HPDE6-E6E7 (cell line): ENCODE measurements around the gene THAP10.
"Not testable (repeated sequence)": the region's sequence is repeated elsewhere in the genome, so short reads cannot be mapped to it uniquely, and the experiment has no call there.

Experiments used
- DNase-seq: peaks from one replicate; pipeline ENCODE4 v3.0.0; 2011; ENCODE audit warnings: missing footprints; ENCODE audit errors: extremely low spot score

THAP10 gene

DNA sequence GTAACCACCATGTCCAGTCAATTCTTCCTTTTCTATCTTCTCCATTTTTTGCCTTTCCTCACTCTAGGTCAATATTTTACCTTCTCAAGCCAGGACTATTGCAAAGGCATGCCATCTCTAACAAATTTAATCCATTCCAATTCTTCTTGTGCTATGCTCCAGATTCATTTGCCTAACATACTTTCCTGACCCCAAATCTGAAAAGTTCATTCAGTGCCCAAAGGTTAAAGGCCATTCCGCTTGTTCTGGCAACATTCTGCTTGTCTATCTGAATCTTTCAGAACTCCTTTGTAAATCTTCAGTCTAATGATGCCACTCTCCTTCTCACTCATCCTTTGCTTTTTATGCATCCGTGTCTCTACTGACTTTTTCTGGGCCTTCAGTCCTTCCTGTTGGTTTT is 15.6 kb downstream of the THAP10 start:
- no peak for DNase-seq

DNA sequence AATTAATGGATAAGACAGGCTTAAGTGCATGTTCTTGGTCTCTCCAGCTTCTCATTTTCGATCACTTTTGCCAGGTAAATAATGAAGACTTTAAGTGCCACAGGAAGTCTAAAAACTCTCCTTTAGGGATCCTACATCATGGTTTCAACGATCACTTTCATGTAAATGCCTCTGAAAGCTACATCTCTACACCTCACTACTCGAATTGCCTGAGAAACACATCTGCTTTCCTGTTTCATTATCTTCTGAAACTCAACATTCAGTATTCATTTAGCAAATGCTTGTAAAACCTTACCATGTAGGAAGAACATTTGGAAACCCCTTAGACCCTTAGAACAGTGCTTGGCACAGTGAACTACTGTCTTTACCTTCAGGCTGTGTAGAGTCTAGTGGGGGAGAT is 16.2 kb downstream of the THAP10 start:
- no peak for DNase-seq

DNA sequence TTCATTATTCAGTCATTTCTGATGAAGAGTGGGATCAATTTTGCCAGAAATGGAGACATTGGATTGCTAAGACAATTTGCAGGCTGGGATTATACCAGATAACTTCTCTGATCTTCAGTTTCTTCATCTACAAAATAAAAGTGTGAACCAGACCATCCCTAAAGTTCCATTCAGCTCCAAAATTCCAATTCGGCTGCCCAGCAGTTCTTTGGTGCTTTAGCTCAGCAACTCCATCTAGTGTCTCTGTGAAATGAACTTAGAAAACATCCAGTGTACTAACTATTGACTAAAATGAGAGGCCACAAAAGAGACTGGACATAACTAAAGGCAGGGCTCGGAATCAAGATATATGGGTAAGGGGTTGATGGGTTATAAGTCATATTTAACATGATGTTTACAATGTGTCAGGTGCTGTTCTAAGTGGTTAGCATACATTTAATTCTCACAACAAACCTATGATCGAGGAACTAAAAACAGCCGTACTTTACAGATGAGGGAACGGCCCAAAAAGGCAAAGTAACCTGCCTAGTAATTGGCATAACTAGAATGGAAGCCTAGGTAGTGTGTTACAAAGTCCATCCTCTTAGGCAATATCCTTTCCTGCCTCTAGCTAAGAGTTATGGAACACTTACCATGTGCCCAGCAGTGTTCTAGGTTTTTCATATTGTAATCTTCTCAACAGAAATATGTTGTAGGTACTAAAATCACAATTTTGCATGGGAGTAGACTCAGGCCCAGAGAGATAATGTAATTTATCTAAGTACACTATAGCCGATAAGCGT is 17.0 kb downstream of the THAP10 start:
- no peak for DNase-seq

DNA sequence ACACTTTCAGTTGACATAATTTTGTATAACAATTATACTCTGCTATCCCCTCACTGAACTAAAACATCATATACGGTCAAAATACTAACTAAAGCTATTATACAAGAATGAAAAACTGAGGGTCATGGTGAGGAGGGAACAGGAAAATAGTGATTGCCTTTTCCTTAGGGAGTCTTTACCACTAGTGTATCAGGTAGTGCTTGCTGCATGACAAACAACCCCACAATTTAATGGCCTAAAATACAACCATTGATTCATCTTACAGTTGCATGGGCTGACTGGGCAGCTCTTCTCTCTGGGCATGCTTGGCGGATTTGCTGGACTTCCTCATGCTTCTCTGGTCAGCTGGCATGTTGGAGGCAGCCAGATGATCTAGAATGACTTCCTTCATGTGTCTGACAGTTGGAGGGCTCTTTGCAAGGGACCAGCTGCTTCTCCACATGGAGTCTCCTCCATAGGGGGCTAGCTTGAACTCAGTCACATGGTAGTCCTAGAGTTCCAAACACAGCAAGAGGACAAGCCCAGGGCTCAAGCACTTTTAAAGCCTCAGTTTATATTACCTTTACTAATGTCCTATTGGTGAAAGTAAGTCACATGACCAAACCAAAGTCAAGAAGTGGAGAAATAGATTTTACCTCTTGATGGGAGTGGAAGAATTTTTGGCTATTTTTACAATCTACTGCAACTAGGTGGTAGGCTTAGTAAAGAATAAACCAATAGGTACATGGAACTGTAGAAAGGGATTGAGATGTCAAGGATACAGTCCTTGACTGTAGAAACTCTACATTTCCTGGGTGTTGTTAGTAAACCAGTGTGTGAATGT is 18.8 kb downstream of the THAP10 start:
- no peak for DNase-seq

DNA sequence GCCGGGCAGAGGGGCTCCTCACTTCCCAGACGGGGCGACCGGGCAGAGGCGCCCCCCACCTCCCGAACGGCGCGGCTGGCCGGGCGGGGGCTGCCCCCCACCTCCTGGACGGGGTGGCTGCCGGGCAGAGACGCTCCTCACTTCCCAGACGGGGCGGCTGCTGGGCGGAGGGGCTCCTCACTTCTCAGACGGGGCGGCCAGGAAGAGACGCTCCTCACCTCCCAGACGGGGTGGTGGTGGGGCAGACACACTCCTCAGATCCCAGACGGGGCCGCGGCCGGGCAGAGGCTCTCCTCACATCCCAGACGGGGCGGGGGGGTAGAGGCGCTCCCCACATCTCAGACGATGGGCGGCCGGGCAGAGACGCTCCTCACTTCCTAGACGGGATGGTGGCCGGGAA is 20.7 kb downstream of the THAP10 start:
- DNase-seq, result not testable (repeated sequence)

DNA sequence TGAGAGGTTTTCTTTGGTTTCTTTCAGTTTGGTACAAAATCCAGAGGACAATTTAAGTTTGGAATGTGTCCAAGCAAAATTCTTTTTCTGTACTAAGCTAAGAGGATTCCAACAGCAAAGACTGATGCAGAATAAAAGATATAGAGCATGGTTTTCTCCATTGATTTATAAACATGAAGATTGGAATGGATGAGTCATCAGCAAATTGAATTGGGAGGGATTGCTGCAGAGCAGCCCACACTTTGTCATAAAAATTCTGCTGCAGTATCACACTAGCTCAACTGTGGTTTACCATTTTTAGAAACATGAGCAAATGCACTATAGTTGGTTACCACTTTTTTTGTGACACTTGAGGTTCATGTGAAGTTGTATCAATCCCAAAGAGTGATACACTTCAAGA is 22.2 kb downstream of the THAP10 start:
- no peak for DNase-seq

DNA sequence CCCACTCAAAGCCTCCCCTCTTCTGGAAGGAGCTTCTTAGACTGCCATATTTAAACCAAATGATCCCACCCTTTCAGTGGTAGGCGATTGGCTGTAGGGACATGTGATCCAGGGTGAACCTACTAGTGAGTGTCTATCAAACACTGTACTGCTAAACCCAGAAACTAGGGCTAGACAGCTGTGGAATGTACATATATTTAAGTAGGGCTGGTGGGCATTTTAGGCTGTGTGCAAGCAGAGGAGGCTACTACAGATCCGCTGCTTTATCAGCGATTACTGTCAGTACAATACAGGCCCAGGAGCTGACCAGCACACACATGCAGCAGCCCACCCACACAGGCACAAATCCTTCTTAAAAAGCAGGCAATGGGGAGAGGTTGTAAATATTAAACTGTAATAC is 22.9 kb downstream of the THAP10 start:
- DNase-seq, result no peak

DNA sequence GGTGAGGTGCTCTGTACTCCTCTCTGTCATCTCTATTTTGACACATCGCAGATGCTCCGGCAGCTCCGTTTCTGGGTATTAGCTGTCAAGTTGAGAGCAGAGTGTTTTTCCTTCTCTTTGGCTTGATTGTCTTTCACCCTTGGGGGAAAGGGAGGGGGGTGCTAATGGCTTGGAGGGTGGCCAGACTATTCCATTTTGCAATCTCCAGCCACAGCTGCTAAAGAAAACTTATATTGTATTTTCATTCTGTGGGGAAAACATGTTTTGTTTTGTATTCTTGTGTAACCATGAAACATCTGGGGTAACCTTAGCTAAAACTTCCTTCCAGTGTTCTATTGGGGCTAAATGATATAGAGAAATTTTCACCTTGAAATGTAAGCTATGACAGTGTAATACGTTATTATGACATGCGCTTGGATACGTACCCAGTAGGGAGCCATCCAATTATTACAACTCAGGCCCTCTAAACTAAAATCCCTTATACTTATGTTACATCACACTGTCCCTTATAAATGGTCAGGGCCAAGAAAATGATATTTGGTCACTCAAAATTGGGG is 24.2 kb downstream of the THAP10 start:
- no peak for DNase-seq

DNA sequence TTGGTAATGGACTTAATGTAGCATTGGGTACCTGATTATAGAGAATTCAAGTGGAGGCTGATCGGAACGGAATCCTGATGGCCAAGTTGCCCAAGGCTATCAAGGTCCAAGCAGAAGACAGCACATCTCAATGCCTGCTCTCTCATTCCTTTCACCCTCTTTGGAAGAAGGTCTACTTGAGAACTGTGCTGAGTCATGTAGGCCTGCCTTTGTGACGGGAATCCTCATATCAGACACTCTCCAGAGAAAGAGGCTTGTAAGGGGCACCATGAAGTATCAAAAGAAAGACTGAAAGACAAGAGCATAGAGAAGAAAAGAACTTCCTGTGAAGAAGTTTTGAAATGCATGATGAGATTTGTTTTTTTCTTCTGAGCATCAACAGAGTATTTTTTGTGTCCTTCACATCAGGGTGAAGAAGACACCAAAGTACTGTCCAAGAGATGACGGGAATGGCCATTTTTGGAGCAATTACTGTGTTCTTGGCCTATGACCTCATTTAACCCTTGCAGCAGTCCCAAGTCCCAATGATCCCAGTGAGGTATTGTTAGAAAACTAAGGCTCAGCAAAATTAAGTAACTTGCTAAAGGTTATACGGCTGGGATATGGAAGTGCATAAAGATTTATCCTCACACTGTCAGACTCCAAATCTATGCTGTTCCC is 25.1 kb downstream of the THAP10 start:
- no peak for DNase-seq

DNA sequence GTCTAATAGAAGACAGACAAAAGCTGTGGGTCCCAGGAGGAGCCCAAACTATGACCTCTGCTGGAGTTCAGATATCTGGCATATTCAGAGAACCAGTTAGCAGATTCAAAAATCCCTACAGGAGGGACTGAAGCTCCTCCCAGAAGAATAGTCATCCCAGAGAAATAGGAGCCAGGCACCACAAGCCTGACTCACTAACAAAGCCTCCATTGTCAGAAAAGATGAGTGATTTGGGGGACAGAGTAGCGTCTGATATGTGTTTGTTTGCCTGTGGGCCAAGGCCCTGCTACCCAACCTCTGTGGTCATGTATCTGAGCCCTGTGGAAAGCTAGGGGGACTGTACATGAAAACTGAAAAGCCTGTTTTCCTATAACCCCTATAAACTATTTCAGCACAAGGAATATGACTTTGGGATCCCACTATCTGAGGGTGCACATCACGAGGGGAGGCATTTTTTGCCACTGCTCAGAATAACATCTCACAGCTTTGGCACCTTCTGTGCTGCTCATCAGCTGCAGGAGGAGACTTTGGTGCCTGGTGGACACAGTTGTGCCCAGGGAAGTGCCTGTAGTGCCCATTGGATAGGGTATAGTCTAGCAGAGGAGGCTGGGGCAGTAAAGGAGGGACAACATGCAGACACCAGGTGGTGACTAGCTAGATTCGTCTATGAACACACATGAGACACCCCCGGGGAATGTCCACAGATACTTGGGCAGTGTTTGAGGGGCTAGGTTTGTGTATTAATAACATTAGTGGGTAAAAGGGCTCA is 28.6 kb downstream of the THAP10 start:
- DNase-seq, result peak; percentile 73

DNA sequence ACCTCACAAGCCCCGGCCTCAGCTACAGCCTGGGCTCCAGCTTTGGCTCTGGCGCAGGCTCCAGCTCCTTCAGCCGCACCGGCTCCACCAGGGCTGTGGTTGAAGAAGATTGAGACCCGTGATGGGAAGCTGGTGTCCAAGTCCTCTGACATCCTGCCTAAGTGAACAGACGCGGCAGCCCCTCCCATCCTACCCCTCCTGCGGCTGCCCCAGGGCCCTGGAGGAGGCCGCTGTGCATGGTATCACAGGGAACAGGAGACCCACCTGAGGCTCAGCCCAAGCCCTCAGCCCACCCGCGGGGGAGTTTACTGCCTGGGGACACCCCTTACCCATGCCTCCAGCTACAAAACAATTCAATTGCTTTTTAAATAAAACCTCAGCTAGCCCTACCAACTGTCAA is 32.2 kb downstream of the THAP10 start:
- no peak for DNase-seq

DNA sequence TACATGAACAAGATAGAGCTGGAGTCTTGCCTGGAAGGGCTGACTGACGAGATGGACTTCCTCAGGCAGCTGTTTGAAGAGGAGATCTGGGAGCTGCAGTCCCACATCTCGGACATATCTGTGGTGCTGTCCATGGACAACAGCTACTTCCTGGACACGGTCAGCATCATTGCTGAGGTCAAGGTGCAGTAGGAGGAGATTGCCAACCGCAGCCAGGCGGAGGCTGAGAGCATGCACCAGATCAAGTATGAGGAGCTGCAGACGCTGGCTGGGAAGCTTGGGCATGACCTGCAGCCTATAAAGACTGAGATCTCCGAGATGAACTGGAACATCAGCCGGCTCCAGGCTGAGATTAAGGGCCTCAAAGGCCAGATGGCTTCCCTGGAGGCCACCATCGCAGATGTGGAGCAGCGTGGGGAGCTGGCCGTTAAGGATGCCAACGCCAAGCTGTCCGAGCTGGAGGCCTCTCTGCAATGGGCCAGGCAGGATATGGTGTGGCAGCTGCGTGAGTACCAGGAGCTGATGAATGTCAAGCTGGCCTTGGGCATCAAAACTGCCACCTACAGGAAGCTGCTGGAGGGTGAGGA is 32.8 kb downstream of the THAP10 start:
- no peak for DNase-seq

DNA sequence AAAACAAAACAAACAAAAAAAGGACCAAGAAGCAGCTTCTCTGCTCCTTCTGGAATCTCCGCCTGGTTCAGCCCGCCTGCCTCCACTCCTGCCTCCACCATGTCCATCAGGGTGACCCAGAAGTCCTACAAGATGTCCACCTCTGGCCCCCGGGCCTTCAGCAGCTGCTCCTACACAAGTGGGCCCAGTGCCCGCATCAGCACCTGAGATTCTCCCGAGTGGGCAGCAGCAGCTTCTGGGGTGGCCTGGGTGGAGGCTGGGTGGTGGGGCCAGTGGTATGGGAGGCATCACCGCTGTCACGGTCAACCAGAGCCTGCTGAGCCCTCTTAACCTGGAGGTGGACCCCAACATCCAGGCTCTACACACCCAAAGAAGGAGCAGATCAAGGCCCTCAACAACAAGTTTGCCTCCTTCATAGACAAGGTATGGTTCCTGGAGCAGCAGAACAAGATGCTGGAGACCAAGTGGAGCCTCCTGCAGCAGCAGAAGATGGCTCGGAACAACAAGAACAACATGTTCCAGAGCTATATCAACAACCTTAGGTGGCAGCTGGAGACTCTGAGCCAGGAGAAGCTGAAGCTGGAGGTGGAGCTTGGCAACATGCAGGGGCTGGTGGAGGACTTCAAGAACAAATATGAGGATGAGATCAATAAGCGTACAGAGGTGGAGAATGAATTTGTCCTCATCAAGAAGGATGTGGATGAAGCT is 33.5 kb downstream of the THAP10 start:
- not testable (repeated sequence) for DNase-seq

DNA sequence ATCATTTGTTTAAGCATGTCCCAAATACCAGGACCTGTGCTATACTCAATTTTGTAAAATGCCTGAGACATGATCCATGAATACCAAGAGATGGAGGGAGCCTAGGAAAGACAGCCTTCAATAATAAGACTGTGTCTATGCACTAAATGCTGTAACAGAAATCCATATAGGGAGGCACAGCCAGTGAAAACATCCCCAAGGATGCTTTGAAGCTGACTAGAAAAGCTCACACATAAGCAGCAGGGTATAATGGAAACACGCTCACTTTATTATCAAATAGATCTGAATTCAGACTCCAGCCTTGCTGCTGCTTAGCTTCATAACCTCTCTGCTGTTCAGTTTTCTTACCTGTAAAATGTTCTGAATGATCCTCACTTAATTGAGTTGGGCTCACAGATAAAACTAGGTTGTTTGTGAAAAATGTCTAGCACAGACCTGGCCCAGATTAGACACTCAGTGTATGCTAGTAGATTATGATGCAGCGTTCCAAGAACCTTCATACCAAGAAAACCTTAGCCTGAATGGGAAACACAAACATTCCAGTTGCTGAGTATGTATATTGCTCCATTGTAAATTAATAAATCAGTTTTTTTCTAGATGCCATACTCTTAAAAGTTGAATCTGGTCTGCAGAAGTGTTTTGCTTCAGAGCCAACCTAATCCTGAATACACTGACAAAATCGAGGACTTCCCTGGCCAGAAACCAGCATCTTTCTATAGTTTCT is 34.5 kb downstream of the THAP10 start:
- no peak for DNase-seq

DNA sequence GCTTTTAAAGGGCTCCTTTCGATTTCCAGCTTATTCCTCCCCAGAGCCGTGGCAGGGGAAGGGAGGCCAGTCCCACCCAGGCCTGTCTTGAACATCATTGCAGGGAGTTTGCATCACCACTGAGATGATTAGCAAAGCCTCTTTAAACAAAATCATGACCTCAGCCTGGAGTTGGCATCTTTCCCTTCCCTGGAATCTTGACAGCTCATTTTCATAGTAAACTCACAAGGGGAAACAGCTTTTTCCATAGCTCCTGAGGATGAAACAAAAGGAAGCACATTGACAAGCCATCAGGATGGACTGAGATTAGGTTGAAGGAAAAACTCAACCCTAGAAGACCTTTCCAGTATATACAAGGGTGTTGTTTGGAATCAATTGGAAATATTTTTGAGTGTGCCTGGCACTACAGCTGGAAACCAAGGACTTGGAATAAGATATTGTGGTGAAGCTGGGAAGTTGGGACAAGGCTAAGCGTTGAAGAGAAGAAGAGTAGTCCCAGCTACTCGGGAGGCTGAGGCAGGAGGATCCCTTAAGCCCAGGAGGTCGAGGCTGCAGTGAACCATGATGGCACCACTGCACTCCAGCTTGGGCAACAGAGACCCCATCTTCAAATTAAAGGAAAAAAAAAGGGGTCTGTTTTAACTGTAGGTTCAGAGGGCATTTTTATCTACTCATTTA is 35.2 kb downstream of the THAP10 start:
- peak; percentile 39 for DNase-seq

DNA sequence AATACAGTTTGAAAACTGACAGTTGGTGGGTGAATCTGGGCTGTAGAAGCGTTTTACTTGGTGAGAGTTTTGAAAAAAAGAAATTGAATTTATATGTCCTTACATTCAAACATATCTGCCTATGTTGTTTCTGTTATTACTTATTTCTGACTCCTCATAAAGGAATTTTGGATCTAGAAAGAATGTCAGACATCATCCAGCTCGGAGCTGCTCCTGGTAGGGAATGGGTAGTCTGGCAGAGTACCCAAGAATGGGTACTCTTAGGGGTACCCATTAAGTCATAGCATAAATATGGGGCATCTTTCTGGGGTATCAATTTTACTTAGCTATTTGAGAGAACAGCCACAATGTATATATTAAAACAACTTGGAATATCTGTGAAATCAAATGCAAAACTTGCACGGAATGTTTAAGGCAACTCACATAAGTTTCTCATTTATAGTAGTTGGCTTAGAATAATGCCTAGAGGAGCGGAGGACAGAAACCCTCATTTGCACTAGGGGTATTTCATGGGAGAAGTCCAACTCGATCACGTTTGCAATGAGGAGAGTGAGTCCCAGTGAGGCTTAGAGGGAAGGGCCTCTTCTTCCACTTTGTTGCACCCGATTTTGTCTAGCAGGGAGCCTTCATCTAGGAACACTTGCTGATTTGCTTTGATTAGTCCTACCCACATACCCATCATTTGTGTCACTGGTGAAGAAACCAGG is 35.9 kb downstream of the THAP10 start:
- DNase-seq, result no peak

DNA sequence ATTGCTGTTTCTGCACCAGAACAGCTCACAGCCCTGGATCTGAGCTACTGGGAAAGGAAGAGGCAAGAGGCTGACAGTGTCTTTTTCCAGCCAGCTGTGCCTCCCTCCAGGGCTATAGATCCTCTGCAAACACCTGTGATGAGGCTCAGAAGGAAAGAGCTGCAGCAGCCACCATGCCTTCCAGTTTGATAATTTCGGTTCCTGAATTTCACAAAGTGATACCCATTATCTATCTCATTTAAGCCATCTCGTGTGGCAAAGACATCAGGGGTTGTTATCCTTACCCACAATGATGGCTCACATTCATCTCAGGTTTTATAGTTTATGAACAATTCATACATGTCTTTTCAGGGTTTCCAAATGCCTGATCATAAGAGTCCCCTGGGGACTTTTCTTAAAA is 36.5 kb downstream of the THAP10 start:
- no peak for DNase-seq

DNA sequence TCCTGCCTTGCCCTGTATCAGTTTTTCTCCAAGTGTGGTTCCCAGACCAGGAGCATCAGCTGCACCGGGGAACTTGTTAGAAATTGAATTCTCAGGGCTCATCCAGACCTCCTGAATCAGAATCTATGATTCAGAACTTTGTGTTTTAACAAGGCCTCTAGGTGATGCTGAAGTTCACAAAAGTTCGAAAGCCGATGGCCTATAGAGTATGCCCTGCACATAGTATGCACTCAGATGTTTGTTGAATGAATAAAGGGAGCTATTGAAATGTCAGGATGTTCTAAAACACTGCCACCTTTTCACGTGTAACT is 37.6 kb downstream of the THAP10 start:
- DNase-seq, result peak; percentile 17
